ENCODE results near the gene RBBP8NL.

RBBP8NL gene

GRCh38 chr20:62386383-62387218, 40.7 kb downstream of the RBBP8NL start, which contains the start of gene RPS21:
Gene RPS21, plus strand, starts transcription at chr20:62387103. Its CDS starts 236 bp downstream, at chr20:62387339.
- peak within 1 kb of the TSS; percentile 95 for H3K4me3 ChIP-seq (replicated peaks; ENCODE audit: low read depth, low read length)
- DNase-seq (ENCODE audit: low read depth): peak; percentile 91
- TF ChIP-seq CTCF (IDR thresholded peaks at IDR 0.05; ENCODE audit: low read length, missing control alignments): no peak

GRCh38 chr20:62382306-62383198, 44.8 kb downstream of the RBBP8NL start:
- H3K4me3 ChIP-seq (replicated peaks; ENCODE audit: low read depth, low read length): no peak overlapping the region
- DNase-seq (ENCODE audit: low read depth): peak; percentile 77
- peak; percentile 88 for TF ChIP-seq CTCF (IDR thresholded peaks at IDR 0.05; ENCODE audit: low read length, missing control alignments)

DNA sequence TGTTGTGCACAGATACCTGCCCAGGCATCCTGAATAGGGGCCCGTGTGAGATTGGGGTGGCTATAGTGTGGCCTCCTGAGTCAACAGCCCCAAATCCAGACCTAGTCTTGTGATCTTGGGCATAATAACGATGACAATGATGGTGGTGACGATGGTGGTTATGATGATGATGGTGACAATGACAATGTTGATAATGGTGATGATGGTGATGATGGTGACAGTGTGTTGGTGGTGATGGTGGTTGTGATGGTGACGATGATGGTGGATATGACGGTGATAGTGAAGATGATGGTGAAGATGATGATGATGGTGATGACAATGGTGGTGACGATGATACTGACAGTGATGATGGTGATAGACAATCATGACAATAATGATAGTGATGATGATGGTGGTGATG, 45.5 kb downstream of the RBBP8NL start:
- no peak for DNase-seq (ENCODE audit: low read depth)
- no peak for TF ChIP-seq CTCF (IDR thresholded peaks at IDR 0.05; ENCODE audit: low read length, missing control alignments)
- H3K4me3 ChIP-seq (replicated peaks; ENCODE audit: low read depth, low read length): no peak overlapping the region

DNA sequence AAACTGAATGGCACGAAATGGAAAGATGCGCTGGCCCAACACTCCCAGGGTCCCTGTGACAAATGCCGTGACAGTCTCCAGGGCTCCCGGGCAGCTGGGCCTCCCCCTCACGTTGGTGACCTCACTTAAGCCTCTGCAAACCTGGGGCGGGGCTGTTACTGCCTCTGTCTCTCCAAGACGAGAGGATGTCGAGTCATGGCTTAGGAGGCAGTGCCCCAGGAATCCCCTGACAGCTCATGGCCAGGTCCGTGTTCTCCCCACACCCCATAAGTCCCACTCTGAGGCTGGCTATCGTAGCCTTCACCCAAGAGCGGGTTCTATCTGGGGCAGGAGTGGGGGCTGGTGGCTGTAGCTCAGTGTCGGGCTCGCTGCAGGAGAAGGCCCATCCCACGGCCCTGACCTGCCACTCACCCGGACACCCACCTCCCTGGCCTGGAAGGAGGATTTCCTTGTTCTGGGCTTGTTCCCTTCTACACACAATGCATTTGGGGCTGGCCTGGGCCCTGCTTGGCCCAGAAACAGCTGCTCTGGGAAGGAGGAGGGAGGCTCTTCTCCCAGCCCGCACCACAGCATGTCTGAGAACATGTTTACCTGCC, 46.0 kb downstream of the RBBP8NL start:
- H3K4me3 ChIP-seq (replicated peaks; ENCODE audit: low read depth, low read length): no peak overlapping the region
- TF ChIP-seq CTCF (IDR thresholded peaks at IDR 0.05; ENCODE audit: low read length, missing control alignments): no peak
- DNase-seq (ENCODE audit: low read depth): peak; percentile 74

GRCh38 chr20:62378215-62378614, 49.1 kb downstream of the RBBP8NL start:
- no peak for TF ChIP-seq CTCF (IDR thresholded peaks at IDR 0.05; ENCODE audit: low read length, missing control alignments)
- no peak overlapping the region for H3K4me3 ChIP-seq (replicated peaks; ENCODE audit: low read depth, low read length)
- no peak for DNase-seq (ENCODE audit: low read depth)

DNA sequence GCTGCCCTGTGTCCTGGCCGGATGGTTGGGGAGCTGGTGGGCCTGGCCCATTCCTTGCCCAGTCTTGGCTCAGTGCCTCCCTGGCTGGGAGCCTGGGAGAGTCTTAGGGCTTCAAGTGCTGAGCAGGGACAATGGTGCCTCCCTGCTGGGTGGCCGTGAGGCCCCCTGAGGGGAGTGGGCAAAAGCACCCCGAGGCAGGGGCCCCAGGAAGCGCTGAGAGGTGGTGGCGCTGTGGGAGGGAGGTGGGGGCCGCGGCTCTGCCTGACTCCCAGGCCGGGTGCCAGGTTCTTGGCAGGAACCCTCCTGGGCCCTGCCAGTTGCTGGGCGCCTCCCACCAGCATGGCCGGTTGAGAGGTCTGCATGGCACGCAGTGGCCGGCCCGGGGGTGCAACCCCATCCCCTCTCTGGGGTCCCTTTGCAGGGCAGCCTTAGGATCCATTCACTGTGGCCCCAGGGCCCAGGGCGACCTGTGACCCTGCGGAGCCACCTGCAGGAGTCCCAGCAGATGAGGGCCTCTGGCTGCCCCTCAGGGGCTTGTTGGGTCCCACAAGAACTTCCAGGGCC, 49.6 kb downstream of the RBBP8NL start:
- TF ChIP-seq CTCF (IDR thresholded peaks at IDR 0.05; ENCODE audit: low read length, missing control alignments): no peak
- DNase-seq (ENCODE audit: low read depth): no peak
- no peak overlapping the region for H3K4me3 ChIP-seq (replicated peaks; ENCODE audit: low read depth, low read length)
